ENCODE results near the gene TMEM244.
"Not testable (repeated sequence)": the region's sequence is repeated elsewhere in the genome, so short reads cannot be mapped to it uniquely, and the experiment has no call there.

The TMEM244 gene, protein sequence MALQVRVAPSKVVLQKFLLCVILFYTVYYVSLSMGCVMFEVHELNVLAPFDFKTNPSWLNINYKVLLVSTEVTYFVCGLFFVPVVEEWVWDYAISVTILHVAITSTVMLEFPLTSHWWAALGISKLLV

DNA sequence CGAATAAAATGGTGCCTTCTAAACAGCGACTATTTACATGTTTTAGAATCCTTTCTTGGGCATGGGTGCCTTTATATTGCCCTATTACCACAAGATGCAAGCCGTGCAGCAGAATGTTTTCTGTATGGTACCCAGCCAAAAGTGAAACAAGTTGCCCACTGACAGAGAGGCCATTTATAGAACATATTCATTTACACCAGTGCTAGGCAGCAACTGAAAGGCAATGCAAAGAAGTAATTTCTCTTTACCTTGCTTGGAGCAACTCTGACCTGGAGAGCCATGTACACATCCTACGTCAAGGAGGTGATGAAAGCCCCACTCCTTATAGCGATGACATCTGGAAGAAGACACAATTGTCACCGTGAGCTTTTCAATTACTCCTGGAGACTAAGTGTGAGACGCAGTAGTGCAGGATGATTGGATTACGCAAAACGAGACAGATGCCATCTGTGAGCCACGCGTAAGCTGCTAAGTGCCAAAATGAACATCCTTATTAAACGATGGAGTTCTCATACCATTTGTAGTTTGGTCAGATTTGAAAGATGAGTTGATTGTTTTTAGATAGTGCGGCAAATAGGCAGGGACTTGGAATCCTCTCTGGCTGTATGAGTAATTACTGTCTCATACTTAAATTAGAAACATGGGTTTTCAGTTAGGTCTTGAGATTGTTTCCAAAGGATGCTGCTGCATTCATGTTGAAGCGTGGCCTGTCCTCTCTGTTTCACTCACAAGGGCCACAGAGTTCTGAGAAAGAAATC, at the start of gene TMEM244:
TMEM244 (minus strand) TSS at position 408 of the 758 bp plus-strand sequence; CDS start at position 281, 127 bp downstream.
- DNase-seq: no peak

DNA sequence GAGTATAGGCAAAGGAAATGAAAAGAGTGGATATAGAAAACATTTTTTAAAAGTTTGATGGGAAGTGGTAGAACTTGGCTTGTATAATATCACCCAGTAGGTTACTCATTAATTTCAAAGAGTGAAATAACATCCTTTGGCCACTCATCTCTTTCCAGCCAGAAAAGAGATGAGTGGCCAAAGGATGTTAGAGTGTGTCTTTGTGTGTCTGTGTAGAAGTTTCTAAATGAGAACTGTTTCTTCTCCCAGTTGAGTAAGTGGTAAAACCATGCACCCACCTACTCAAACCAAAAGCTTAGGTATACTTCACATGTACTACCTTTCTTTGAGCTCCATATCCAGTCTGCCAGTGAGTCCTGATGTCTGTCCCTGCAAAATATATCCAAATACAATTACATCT, 47.7 kb upstream of the TMEM244 start:
- DNase-seq: no peak

DNA sequence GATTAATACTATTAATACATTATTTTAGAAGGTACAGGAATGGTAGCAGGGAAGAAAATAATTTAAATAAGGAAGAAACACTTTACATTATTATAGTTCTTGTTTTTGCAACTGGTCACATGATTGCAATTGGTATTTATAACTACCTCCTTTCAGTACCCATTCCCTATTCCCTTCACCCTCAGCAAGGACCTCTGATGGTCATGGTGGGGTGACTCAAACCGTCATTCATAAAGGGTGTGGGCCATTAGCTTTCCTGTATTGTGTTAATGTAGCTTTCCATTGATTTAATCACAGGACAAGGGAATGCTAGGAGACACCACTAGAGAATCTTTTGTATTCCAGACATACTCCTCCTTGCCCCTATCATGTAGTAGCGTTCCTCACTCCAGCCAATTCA, 47.2 kb upstream of the TMEM244 start:
- no peak for DNase-seq

DNA sequence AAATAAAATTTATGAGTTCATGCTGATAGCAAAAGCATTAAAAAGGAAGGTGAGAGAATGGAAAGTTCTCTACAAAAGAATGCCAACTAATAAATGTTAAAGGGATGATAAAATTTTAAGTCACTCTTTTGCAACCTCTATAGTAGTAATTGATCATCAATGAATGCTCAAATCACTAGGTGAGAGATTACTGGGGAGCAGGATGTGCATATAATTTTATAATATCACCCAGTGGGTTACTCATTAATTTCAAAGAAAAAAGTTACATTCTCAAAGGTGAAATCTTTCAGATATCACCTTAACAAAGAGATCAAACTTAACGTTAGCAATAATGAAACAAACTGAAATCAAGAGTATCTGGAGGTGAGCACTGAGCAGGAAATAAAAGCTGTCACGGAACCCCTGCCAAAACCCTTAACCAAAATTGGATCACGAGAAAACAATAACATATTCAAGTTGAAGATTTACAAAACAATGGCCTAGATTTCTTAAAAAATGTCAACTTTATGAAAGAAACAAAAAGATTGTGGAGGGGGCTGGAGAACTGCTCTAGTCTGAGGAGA, 45.5 kb upstream of the TMEM244 start:
- no peak for DNase-seq

DNA sequence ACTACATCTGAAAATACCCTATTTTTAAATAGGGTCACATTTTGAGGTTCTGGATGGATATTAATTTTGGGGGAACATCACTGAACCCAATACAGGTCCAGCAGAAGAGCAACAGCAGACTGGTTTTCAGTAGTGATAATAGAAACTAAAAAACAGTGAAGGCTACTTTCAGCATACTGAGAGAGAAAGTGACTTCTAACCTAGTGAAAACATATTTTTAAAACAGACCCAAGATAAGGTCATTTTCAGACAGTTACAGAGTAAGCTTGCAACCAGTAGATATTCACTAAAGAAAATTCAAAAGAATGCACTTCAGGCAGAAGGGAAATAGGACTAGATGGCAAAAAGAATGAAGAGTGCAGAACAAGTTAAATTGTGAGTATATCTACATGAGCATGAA, 42.0 kb upstream of the TMEM244 start:
- no peak for DNase-seq

DNA sequence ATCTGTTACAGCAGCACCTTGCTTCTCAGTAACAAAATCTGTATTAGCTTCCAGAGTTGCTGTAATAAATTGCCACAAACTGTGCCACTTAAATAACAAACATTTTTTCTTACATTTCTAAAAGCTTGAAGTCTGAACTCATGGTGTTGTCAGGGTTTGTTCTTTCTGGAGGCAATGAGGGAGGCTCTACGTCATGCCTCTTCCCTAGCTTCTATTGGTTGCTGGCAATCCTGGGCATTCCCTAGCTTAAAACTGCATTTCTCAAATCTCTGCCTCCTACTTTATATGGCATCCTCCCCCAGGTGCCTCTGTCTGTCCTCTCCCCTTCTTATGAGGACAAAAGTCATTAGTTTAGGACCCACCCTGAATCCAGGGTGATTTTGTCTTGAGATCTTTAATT, 41.6 kb upstream of the TMEM244 start:
- DNase-seq: no peak

DNA sequence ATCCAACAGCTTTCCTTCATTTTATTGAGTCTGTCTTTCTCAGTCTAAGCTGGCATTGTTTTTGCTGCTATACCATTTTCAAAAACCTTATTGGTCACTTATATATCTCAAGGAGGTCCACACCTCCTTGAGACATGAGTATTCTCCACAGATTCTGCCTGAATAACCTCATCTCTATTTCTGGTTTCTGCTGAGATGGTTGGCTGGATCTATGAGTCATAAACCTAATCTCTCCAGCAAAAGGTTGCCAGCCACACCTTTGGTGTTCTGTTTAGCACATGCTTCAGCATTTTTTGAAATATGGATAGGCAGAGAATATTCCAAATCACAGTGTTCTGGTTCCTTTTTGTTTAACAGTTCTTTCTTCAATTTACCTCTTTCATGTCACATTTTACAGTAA, 40.8 kb upstream of the TMEM244 start:
- no peak for DNase-seq

DNA sequence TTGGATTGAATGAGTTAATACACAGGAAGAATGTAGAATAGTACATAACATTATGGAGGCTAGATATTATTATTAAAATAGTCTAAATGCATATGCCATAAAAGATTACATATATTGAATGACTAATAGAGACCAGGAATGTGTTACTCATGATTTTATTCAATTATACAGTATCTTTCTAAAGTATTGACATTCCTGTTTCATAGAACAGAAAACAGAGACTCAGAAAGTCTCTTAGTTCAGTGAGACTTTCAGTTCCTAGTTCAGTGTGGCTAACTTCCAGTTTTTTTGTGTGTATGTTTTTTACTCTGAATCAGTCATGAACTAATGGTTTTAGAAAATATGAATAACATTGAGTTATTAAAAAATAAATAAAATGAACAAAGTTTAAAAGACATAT, 34.6 kb upstream of the TMEM244 start:
- DNase-seq: no peak

DNA sequence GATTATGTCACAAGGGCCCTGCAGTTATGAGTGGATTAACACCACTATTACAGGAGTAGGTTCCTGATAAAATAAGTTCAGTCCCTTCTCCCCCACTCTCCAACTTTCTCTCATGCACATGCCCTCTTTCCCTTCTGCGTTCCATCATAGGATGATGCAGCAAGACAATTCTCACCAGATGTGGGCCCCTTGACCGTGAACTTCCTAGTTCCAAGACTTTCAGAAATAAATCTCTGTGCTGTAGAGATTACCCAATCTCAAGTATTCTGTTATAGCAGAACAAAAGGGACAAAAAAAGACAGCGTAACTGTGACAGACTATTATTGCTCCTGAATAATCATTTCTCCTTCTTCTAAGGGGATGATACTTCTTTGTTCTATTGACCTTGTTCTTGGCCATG, 33.8 kb upstream of the TMEM244 start:
- no peak for DNase-seq

DNA sequence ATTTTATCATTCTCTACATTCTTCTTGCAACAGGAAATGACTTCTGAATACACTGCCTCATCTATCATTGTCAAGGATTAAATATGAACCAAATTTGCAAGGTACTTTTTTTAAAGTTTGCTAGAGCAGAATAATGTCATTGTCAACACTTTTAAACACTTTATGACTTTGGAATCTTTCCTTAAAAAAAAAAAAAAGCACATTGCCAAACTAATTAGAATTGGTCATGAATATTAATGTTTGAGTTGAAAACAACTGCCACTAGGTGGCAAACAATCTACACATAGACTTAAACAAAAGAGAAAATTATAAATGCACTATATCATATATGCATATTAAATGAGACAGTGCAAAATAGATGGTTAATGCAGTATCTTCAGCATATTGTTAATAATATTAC, 32.5 kb upstream of the TMEM244 start:
- no peak for DNase-seq

DNA sequence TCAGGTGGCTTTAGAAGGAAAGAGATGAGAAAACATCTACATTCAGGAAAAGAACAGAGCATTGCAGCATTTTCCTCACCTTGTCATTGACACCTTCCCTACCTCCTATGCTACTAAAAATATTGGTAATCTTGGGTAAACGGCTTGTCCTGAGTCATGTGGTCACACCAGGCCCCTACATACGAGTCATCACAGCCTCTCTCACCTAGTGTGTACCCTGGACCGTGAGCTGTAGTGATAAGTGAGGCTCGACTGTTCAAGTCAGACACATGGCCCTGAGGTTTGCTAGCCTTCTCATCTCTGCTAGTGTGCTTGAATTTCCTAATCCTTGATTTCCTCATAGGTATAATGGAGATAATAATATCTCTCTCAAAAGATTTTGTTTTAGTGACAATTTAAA, 29.6 kb upstream of the TMEM244 start:
- no peak for DNase-seq

DNA sequence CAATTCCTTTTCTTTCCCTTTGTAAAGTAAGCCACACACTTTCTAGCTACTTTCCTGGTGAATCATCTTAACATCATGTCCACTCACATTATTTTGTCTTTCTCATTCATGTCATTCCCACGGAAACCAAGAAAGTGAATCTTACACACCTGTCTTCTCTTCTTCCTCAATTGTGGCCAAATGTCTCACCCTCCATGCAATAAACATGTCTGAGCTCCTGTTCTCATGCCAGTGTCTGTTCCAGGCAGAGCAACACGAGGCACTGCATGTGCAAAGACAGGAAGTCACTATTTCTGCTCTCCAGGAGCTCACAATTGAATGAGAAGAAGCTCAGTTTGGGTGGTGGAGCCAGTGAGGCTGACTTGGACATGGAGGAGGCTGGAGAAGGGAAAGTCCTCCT, 29.0 kb upstream of the TMEM244 start:
- no peak for DNase-seq

DNA sequence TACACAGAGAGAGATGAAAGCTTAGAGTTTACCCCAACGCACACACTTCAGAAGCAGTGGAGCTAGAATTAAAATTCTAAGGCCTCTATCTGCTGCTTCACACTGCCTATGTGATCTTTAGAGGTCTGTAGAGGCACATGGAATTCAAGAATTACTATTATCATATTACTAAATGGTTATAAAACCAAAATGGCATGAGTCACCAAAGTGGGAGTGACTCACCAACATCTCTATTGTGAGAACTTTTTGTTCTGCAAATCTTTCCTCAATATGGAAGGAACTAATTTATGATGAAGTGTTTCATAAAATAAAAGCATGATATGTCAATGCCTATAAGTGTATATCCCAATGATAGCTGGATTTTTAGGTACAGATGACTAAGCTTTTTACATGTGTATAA, 28.5 kb upstream of the TMEM244 start:
- DNase-seq: no peak

DNA sequence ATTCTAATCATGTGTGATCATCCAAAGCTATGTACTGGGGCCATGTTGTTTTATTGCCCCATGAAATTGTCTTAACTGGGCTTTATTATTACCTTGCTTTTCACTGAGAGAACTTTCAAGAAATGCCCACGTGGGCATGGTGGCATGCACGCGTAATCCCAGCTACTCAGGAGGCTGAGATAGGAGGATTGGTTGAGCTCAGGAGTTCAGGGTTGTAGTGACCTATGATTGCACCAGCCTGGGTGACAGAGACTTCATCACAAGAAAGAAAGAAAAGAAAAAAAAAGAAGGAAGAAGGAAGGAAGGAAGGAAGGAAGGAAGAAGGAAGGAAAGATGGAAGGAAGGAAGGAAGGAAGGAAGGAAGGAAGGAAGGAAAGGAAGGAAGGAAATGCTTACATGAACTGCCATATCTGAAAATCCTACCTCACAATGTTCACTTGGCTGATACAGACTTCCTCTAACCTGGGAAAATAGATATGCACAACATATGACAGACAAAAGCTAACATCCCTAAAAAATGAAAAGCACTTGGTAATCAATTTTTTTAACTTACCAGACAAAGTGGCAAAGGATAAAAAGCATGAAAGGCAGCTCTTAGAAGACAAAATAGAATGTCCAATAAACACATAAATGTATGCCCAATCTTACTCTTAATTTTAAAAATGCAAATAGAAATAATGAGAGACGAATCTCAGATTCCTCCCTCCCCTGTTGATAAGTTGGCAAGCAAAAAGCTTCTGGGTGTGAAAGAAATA, 25.5 kb upstream of the TMEM244 start:
- DNase-seq: no peak

DNA sequence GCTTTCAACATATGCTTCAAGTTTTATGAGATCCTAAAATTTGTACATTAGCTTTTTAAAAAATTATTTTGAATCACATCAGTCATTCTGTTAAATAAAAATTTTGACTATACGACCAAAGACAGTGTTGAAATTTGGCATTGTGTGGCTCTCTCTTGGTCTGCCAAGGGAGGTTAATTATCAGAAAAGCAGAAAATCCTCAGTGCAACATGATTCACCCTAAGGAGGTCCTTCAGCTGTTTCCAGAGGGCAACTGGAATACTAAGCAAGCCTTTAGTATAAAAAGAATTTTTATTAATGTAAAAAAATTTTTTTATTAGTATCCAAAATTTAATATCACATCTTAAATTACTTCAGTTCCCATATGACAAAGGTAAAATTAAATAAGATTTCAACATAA, 23.1 kb upstream of the TMEM244 start:
- DNase-seq: no peak

DNA sequence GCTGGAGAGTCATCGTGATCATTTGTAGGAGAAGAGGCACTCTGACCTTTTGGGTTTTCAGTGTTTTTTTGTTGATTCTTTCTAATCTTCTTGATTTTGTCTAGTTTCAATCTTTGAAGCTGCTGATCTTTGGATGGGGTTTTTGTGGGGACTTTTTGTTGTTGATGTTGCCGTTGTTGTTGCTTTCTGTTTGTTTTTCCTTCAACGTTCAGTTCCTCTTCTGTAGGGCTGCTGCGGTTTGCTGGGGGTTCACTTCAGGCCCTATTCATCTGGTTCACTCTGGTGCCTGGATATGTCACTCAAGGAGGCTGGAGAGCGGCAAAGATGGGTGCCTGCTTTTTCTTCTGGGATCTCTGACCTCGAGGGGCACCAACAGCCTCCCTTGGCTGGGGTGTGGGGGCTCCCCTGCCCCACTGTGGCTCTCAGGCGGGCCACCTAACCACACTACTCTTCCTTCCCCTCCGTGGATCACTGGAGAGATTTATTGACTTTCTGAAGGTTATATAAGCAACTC, 21.5 kb upstream of the TMEM244 start:
- DNase-seq: no peak

DNA sequence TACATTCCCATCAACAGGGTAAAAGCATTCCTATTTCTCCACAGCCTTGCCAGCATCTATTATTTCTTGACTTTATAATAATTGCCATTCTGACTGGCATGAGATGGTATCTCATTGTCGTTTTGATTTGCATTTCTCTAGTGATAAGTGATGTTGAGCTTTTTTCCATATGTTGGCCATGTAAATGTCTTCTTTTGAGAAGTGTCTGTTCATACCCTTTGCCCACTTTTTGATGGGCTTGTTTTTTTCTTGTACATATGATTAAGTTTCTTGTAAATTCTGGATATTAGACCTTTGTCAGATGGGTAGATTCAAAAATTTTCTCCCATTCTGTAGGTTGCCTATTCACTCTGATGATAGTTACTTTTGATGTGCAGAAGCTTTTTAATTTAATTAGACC, 16.8 kb upstream of the TMEM244 start:
- not testable (repeated sequence) for DNase-seq

DNA sequence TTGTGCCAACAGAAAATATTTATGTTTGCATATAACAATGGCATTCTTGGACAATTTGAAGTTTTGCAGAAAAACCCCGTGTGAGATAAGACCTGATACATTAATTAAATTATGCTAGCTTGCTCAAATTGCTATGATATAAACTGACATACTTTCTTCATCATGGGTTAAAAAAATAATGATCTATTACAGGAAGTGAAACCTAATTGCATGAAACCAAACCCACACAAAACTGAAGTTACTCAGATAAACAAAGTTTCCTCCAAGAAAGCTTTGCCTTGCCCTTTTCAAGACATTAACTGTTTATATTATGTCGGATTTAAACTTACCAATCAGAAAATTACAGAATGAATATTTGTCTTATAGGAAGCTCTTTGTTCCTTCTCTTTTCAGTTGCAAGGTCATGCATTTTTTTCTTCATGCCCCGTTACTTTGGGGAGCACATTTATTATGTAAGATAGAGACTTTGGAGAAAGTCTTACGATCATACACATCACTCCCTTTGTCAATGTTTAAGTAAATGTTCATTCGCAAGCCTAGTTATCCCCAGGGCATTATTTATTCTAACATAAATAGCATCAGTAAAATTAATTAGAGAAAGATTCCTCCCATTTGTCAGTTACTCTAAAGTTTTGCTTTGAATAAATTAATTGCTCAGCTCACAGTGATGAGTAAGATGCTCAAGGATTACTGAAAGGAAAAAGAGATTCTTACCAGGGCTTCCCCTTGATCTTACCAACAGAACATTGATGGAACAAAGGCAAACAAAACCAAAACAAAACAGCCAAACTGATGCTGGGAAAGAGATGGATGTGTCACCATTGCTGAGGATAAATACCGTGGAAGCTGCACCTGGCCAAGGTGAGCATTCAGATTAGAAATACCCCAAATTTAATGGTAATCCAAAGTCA, 14.8 kb upstream of the TMEM244 start:
- DNase-seq: no peak

DNA sequence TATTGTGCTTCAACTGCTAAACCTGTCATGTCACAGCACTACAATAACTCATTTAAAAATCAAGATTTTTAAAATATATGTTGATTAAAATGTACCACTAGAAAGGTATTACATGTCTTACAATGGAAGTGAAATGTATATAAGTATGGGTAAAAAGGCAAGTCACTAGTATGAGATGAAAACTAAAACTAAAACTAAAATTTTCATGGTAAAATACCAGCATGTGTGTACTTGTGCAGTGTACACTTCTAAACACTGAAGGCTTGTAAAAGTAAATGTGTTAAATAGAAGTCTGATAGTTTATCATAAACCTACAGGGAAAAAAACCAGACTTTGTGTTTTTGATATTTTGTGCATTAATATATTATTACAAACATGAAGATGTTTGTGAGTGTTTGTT, 13.7 kb upstream of the TMEM244 start:
- DNase-seq: no peak

DNA sequence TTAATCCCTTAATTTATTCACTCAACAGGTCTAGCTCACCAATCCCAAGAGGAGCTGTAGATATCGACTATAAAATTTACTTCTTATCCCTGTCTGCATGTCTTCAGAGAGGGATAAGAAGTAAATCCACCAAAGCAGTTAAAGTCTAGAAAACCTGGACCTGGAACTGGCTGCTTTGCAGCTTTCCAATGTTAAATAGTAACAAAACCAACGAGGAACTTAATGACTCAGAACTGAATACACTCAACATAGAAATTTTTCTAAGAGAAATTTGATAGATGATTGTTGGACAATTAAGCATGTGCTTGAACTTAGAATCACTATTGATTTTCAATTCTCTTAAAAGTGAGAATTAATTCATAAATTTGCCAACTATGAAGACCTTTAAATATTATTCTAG, 11.5 kb upstream of the TMEM244 start:
- no peak for DNase-seq

DNA sequence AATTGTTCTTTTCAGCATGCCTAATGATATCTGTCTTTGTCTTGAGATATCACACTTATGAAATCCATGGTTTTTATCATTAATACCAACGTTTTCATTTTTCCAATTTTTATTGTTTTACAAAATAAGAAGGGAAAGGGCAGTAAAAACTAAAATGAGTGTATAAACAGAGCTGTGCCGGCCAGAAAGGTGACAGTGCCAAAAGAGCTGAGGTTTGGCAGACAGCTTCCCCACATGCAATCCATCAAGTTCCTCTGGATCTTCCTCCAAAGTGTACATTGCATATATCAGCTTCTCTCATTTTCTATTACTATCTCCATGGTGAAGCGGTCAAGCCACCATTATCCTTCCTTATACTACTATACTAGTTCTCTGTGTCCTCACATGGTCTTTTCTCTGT, 10.1 kb upstream of the TMEM244 start:
- DNase-seq: no peak

DNA sequence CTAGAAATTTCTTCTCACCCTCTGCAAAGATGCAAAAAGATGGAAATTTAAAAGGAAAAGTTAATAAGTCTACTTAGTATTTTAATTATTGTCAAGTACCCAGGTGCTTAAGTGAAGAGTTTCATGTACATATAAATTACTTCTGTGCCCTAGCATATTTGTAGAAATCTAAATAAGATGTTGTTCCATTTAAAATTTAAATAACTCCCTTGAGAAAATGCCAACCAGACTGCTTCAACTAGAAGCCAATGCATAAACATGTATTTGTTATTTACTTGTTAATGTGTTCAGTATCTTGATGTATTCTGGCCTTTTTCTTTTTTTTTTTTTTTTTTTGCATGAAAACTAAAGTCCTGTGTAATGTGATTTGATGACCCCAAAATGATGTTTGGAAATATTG, 6.3 kb upstream of the TMEM244 start:
- no peak for DNase-seq

DNA sequence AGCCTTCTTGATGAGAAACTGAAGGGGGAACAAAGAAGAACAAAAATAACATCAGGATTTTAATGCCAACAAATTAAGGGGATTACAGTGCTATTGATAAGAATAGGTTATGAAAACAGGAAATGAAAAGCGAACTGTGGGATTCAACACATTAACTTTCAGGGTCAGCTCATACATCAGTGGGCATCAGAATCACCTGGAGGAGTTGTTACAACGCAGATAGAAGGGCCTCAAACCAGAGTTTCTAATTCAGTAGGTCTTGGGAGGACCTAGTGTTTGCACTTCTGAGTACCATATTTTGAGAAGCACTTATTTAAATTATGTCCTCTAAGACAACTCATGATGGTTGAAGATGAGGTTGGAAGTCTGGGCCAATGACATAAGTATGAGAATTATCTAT, 5.6 kb upstream of the TMEM244 start:
- no peak for DNase-seq

Data from NCI-H1694 (cell line).